ENCODE results near the gene DSE. TPM values are rescaled to one million over a fixed set of nuclear protein-coding genes. Genes with fewer than 3 reads are reported as not detected.
A peak's percentile ranks its signal among the peaks of the same experiment; 100 is the strongest.

DSE gene
- total and polyA plus RNA-seq, 2 donors (not counting 1 experiment from before 2014, with no cell fraction given), result 8.3 to 8.6 TPM

DNA sequence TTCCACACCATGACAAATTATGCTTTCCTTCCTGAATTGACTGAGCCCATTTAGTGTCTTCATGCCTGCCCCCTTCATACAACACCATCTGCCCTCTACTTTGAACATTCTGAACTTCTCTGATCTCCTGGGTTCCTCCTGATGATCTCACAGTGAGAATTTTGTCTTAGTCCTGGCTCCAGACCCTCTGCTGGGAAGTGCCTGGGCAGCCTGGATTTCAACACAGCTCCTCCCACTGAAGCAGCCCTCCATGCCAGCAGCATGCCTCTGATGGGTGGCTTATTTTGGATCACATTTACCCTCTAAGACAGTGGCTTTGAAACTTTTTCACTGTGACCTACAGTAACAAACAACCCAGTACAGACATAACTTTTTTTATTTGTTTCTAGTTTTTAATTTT, 41.5 kb downstream of the DSE start:
- Mint-ChIP-seq H3K27me3 (no peaks in the 10 kb centered on the region), H3K4me3 (peak overlapping the region; percentile 11), H3K27ac (peak overlapping the region; percentile 87), H3K4me1 (peaks cover 44% of the 10 kb centered on the region), H3K9me3 (ENCODE audit: insufficient read depth) (no peaks in the 10 kb centered on the region)
- H3K27me3 ChIP-seq (replicated peaks in 1 of 4; ENCODE audit: control extremely low read depth in 1 of 4, control insufficient read depth in 3 of 4, insufficient read depth in 4 of 4, low read length in 3 of 4), result no peaks in the 10 kb centered on the region
- TF ChIP-seq, protein P1, sequence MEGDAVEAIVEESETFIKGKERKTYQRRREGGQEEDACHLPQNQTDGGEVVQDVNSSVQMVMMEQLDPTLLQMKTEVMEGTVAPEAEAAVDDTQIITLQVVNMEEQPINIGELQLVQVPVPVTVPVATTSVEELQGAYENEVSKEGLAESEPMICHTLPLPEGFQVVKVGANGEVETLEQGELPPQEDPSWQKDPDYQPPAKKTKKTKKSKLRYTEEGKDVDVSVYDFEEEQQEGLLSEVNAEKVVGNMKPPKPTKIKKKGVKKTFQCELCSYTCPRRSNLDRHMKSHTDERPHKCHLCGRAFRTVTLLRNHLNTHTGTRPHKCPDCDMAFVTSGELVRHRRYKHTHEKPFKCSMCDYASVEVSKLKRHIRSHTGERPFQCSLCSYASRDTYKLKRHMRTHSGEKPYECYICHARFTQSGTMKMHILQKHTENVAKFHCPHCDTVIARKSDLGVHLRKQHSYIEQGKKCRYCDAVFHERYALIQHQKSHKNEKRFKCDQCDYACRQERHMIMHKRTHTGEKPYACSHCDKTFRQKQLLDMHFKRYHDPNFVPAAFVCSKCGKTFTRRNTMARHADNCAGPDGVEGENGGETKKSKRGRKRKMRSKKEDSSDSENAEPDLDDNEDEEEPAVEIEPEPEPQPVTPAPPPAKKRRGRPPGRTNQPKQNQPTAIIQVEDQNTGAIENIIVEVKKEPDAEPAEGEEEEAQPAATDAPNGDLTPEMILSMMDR (IDR thresholded peaks at IDR 0.05), result no peak
- no peak for TF ChIP-seq EZH2 (IDR thresholded peaks at IDR 0.05; ENCODE audit: borderline replicate concordance, insufficient read depth, low read depth, low read length, poor library complexity, severe bottlenecking)
- no peak overlapping the region for H3K4me2 ChIP-seq (replicated peaks; ENCODE audit: low read depth, low read length, poor library complexity, severe bottlenecking)
- ChIA-PET CTCF (interaction anchor here (1.6 kb wide), 1 partner anchor 11 kb away, joined by 7 read pairs; no protein-coding TSS in a partner anchor), POLR2A (no interaction called here)
- ATAC-seq (ENCODE audit: low read depth) (no peak), DNase-seq (no peak)
- no peak overlapping the region for H2AFZ ChIP-seq (ENCODE audit: insufficient read depth, low read depth, low read length, poor library complexity, severe bottlenecking)
- peaks cover 49 to 51% of the 10 kb centered on the region in 2 donors for H3K4me1 ChIP-seq (ENCODE audit: control insufficient read depth in 2 of 2, insufficient read depth in 2 of 2, low read length in 2 of 2)
- H3K36me3 ChIP-seq (replicated peaks in 1 of 2; ENCODE audit: control extremely low read depth in 1 of 2, control insufficient read depth in 1 of 2, extremely low read depth in 1 of 2, insufficient read depth in 2 of 2, low read length in 1 of 2), result no peaks in the 10 kb centered on the region
- no peak overlapping the region for H3K4me3 ChIP-seq (ENCODE audit: control extremely low read depth in 1 of 5, extremely low read depth in 1 of 5, insufficient read depth in 1 of 5, low read depth in 2 of 5, low read length in 4 of 5)
- H3K27ac ChIP-seq (ENCODE audit: low read length in 2 of 2), result peak overlapping the region; percentile 1 to 84
- H3K9ac ChIP-seq (ENCODE audit: low read length), result peak overlapping the region; percentile 2
- peaks cover 88% of the 10 kb centered on the region for H3K79me2 ChIP-seq (ENCODE audit: control insufficient read depth, insufficient read depth, low read length)
- no peaks in the 10 kb centered on the region for H4K20me1 ChIP-seq (ENCODE audit: control insufficient read depth, insufficient read depth, low read length, poor library complexity, severe bottlenecking)
- intact Hi-C loops (cut with micrococcal nuclease), result no loop called here
- peaks cover 0 to 4% (median 0%) of the 10 kb centered on the region in 3 donors for H3K9me3 ChIP-seq (ENCODE audit: control extremely low read depth in 1 of 3, control insufficient read depth in 2 of 3, insufficient read depth in 1 of 3, low read length in 2 of 3)

DNA sequence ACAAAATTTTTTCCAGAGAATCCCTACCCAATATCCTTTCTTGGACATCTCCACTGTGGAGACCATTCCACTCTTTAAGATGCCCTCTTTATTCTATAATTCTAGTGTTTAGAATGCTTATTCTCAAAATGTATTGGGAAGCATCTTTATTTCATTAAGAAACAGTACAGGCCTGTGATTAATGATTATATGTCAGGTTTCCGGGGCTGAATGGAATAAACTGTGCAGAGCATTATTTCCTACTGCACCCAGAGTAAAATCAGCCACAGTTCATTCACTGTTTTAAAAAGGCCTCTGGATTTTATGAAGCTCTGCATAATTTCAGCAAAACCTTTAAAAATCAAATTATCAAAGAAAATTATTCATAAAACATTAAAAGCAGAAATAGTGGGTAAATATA, 42.6 kb downstream of the DSE start:
- Histone ChIP-seq H3K27ac (ENCODE audit: low read length in 2 of 2) (no peak overlapping the region), H3K27me3 (replicated peaks in 1 of 4; ENCODE audit: control extremely low read depth in 1 of 4, control insufficient read depth in 3 of 4, insufficient read depth in 4 of 4, low read length in 3 of 4) (no peaks in the 10 kb centered on the region), H3K79me2 (ENCODE audit: control insufficient read depth, insufficient read depth, low read length) (peaks cover 87% of the 10 kb centered on the region), H3K9ac (ENCODE audit: low read length) (no peak overlapping the region), H3K9me3 (ENCODE audit: control extremely low read depth in 1 of 3, control insufficient read depth in 2 of 3, insufficient read depth in 1 of 3, low read length in 2 of 3) (peaks cover 0 to 4% (median 0%) of the 10 kb centered on the region in 3 donors), H4K20me1 (ENCODE audit: control insufficient read depth, insufficient read depth, low read length, poor library complexity, severe bottlenecking) (no peaks in the 10 kb centered on the region), H3K36me3 (replicated peaks in 1 of 2; ENCODE audit: control extremely low read depth in 1 of 2, control insufficient read depth in 1 of 2, extremely low read depth in 1 of 2, insufficient read depth in 2 of 2, low read length in 1 of 2) (no peaks in the 10 kb centered on the region), H3K4me1 (ENCODE audit: control insufficient read depth in 2 of 2, insufficient read depth in 2 of 2, low read length in 2 of 2) (peaks cover 38 to 40% of the 10 kb centered on the region in 2 donors), H3K4me3 (ENCODE audit: control extremely low read depth in 1 of 5, extremely low read depth in 1 of 5, insufficient read depth in 1 of 5, low read depth in 2 of 5, low read length in 4 of 5) (no peak overlapping the region), H3K4me2 (replicated peaks; ENCODE audit: low read depth, low read length, poor library complexity, severe bottlenecking) (no peak overlapping the region), H2AFZ (ENCODE audit: insufficient read depth, low read depth, low read length, poor library complexity, severe bottlenecking) (no peak overlapping the region)
- TF ChIP-seq, protein P1 (IDR thresholded peaks at IDR 0.05), result no peak
- TF ChIP-seq EZH2 (IDR thresholded peaks at IDR 0.05; ENCODE audit: borderline replicate concordance, insufficient read depth, low read depth, low read length, poor library complexity, severe bottlenecking), result no peak
- Mint-ChIP-seq H3K27ac (no peak overlapping the region), H3K9me3 (ENCODE audit: insufficient read depth) (no peaks in the 10 kb centered on the region), H3K4me1 (peaks cover 37% of the 10 kb centered on the region), H3K4me3 (no peak overlapping the region), H3K27me3 (no peaks in the 10 kb centered on the region)
- ATAC-seq (ENCODE audit: low read depth) (no peak), DNase-seq (no peak)
- ChIA-PET CTCF (interaction anchor here (1.0 to 1.6 kb wide), 4 partner anchors 10 to 125 kb away, joined by 3 to 7 read pairs (median 4); no protein-coding TSS in a partner anchor), POLR2A (no interaction called here)
- intact Hi-C loops (cut with micrococcal nuclease), result no loop called here
- no CpG with 5 or more reads among the region's 1 CpG for whole genome bisulfite sequencing (ENCODE audit: insufficient coverage)
